Stimulated activated CD4-positive, alpha-beta T cell treated with anti-CD3 and anti-CD28 coated beads, Interleukin-15, amount 100 ng/mL, for 24 hours (primary cell): ENCODE results near the gene ZNF829.
A peak's percentile ranks its signal among the peaks of the same experiment; 100 is the strongest.

Experiments used
- DNase-seq: peaks from one replicate; pipeline ENCODE4 v3.0.0-alpha.2; 2020

The ZNF829 gene

GRCh38 chr19:36915992-36916830, at the start of gene ZNF829, which contains the start of gene ZNF568:
Gene ZNF829 (minus strand): TSS chr19:36916291. CDS start chr19:36915167, 1,124 bp downstream.
Gene ZNF568 (plus strand): TSS chr19:36916332. CDS start chr19:36922771, 6,439 bp downstream.
- DNase-seq: peak; percentile 91

- DNase-seq: no peak
Observed at GRCh38 chr19:36963280-36963679, 47.2 kb upstream of the ZNF829 start.

DNA sequence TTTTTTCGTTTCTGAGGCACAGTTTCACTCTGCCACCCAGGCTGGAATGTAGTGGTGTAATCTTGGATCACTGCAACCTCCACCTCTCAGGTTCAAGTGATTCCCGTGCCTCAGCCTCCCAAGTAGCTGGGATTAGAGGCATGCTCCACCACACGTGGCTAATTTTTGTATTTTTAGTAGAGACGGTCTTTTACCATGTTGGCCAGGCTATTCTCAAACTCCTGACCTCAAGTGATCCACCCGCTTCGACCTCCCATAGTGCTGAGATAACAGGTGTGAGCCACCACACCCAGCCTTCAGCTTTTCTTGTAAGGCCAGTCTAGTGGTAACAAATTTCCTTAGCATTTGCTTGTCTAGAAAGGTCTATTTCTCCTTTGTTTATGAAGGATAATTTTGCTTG, 46.3 kb upstream of the ZNF829 start:
- DNase-seq: no peak

- no peak for DNase-seq
Observed at GRCh38 chr19:36950335-36951119, 34.4 kb upstream of the ZNF829 start.

DNA sequence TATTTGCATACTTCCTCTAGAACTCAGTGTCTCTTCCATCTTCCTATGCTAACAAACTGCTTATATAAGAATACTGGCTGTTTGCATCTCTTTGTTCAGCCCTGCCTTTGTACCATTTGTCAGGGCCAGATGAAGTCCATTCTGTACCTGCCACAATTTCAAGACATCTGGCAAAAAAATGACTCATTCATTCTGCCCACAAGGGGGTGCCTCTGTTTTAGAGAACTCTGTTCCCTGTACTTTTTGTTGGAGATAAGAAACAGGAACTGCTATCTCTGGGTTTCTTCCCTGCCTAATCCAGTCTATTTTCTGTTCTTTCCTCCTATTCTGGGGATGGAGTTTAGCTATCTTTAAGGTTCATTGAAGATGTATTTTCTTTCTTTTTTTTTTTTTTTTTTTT, 23.1 kb upstream of the ZNF829 start:
- DNase-seq: no peak

- DNase-seq: no peak
Observed at GRCh38 chr19:36931684-36932083, 15.6 kb upstream of the ZNF829 start.

- no peak for DNase-seq
Observed at GRCh38 chr19:36918090-36918489, 2.0 kb upstream of the ZNF829 start.

GRCh38 chr19:36916991-36917390, 900 bp upstream of the ZNF829 start:
- no peak for DNase-seq

DNA sequence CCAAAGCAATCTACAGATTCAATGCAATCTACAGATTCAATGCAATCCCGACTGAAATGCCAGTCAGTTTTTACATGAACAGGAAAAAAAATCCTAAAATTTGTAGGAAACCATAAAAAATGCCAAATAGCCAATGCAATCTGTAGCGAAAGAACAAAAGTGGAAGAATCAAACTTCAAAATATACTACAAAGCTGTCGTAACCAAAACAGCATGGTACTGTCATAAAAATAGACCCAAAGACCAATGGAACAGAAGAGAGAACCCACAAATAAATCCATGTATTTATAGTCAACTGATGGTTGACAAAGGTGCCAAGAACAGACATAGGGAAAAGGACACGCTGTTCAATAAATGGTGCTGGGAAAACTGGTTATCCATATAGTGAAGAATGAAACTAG, 17.7 kb downstream of the ZNF829 start:
- DNase-seq: no peak

DNA sequence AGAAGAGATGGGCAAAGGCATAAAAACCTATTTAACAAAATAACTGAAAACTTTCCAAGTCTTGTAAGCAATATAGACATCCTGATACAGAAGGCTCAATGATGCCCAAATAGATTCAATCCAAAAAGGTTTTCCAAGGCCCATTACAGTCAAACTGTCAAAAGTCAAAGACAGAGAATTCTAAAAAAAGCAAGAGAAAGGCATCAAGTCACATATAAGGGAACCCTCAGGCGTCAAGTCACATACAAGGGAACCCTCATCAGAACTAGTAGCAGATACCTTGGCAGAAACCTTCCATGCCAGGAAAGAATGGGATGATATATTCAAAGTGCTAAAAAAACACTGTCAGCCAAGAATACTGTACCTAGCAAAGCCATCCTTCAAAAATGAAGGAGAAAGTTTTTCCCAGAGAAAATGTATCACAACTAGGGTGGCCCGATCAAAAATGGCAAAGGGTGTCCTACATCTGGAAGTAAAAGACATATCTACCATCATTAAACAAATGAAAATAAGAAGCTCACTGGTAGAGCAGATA, 21.2 kb downstream of the ZNF829 start:
- DNase-seq: no peak

DNA sequence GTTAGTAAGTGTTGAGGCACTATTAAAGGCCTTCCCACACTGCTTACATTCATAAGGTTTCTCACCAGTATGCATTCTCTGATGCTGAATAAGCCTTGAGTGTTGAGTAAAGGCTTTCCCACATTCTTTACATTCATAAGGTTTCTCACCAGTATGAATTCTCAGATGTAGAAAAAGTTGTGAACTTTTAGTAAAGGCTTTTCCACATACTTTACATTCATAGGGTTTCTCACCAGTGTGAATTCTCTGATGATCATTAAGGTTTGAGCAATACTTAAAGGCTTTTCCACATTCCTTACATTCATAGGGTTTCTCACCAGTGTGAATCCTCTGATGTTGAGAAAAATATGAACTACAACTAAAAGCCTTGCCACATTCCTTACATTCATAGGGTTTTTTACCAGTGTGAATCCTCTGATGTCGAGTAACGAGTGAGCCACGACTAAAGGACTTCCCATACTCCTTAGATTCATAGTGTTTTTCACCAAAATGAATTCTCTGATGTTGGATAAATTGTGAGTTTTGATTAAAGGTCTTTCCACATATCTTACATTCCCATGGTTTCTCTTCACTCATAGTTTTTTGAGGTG, 24.2 kb downstream of the ZNF829 start:
- DNase-seq: no peak

- DNase-seq: no peak
Observed at GRCh38 chr19:36876993-36877938, 38.8 kb downstream of the ZNF829 start.

GRCh38 chr19:36851898-36852297, 64.2 kb downstream of the ZNF829 start:
- no peak for DNase-seq

DNA sequence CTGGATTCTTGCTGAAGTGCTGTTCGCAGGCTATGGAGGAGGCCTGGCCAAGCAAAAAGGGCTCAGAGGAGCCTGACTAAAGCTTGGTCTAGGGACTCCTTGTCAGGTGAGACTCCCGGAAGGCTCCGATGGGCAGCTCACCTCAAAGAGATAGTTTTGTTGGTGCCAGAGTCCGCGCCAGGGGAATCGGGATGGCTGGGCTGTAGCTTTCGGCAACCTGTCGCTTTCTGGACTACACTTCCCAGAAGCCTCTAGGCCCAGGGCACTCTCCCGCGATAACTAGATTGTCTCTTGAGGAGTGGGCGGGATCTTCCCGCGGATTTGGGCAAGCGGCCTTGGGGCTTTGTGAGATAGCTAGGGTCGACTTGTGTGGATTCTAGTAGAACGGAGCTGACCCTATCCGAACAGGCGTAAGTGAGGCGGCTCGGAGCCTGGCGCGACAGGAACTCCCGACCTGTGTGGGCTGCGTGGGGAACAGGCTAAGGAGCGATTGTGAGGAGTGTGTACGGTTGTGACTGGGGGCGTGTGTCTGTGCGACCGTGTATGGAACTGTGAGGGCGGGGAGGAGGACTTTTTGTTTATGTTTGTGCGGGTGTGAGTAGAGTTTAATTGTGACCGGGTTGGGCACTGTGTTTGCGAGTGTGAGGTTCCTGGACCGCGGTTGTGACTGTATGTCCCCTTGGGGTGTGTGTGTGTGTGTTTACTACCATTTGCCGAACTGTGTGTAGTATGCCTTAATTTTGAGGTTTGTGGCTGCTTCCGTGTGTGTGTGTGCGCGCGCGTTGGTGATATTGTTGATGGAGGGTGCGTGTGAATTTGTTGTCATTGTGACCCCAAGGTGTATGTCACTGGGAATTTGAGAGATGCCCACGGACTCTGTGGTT, 65.3 kb downstream of the ZNF829 start, which contains the start of gene ZNF345:
ZNF345 (plus strand) TSS at position 318 of the 884 bp plus-strand sequence. CDS start 25,955 bp downstream, outside the sequence.
- DNase-seq: peak; percentile 87

DNA sequence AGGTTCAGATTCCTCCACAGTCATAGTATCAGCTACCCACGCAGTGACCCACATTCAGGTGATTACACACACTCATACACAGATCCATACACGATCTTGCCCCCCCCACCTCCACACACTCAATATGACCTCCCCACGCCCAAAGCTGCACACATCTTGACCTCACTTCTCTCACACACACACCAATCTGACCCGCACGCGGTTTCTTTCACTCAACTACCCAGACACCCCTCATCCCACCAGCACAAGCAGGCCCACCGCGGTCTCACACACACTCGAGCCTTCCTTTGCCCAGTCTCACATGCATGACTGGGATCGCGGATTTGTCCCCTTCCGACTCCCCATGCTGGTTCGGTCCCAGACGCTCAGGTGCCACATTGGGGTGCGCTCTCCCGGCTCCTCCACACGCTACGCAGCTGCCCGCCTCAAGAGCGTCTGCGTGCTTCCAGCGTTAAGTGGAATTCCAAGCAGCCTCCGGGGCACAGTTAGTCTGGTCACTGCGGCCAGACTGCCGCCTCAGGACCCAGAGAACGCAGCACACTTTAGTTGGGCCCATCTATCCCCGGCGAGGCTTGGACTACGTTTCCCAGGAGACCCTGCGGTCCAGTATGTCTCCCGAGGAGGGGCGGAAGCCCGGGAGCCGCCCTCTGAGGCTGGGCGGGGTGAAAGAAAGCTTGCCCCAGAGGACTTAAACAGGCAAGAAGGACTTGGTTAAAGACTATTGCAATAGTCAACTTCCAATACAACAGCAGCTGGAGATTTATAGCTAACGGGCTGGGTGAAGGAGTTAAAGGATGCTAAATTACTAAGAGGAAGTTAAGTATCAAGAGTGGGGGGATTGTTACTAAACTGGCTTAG, 66.2 kb downstream of the ZNF829 start:
- DNase-seq: peak; percentile 91

- DNase-seq: no peak
Observed at GRCh38 chr19:36847968-36848367, 68.1 kb downstream of the ZNF829 start.

- DNase-seq: no peak
Observed at GRCh38 chr19:36838784-36839324, 77.2 kb downstream of the ZNF829 start.
